ENCODE results near the gene WDR4. TPM values are rescaled to one million over a fixed set of nuclear protein-coding genes. Genes with fewer than 3 reads are reported as not detected.

WDR4 gene
- total and polyA plus RNA-seq, 9 of the 15 experiments (the other 6 are each of a cell fraction or from before 2014, with no cell fraction given): 5.4 to 95.4 (median 32.1) TPM

DNA sequence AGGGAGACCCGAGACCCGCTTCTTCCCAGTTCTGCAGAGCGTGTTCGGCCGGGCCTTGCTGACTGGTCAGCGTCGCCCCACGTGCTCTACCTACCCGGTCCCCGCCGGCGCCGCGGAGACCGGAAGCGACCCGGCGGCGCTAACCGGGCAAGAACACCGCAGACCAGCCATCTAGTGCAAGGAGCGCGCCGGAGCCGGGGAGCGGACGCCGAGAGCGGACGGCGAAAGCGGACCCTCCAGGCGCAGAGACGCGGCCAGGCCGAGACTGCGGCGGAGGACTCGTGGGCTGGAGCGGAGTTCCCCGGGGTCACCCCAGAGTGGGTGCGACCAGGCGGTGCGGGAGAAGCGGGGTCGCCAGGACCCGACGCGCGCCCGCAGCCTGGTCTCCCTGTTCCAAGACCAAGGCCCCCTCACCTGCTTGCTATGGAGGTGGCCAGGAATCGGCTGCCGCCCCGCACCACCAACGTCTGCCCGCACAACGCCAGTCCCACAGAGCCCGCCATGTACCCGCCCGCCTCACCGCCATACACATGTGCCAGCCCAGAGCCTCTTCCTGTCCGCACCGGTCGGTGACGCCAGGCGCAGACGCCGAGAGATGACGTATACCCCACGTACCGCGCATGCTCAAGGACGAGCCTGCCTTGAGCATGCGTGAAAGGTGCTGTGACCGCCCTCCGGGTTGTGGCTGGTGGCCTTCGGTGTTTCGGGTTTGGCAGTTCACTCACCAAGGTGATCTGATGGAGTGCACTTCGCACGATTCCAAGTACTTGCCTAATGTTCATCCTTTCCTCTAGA lies at the start of gene WDR4 (continued):
- peak; percentile 93 for TF ChIP-seq JUND (IDR thresholded peaks at IDR 0.05; ENCODE audit: borderline replicate concordance, low read depth, low read length)
- peak; percentile 81; the same call in 2 of the 3 replicates for TF ChIP-seq JUND (tag; IDR thresholded peaks at IDR 0.05; ENCODE audit: borderline replicate concordance, low read depth, low read length)
- TF ChIP-seq ZNF311 (CRISPR knock-in tag; IDR thresholded peaks at IDR 0.05): no peak
- TF ChIP-seq, protein P1, sequence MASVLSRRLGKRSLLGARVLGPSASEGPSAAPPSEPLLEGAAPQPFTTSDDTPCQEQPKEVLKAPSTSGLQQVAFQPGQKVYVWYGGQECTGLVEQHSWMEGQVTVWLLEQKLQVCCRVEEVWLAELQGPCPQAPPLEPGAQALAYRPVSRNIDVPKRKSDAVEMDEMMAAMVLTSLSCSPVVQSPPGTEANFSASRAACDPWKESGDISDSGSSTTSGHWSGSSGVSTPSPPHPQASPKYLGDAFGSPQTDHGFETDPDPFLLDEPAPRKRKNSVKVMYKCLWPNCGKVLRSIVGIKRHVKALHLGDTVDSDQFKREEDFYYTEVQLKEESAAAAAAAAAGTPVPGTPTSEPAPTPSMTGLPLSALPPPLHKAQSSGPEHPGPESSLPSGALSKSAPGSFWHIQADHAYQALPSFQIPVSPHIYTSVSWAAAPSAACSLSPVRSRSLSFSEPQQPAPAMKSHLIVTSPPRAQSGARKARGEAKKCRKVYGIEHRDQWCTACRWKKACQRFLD (CRISPR knock-in tag; IDR thresholded peaks at IDR 0.05): peak; percentile 62
- TF ChIP-seq ZNF384 (IDR thresholded peaks at IDR 0.05; ENCODE audit: low read depth, low read length): peak; percentile 24; the same call in 1 of the 2 replicates
- TF ChIP-seq NR2F6 (CRISPR knock-in tag; IDR thresholded peaks at IDR 0.05): peak; percentile 71; the same call in 1 of the 2 replicates
- TF ChIP-seq NONO (IDR thresholded peaks at IDR 0.05; ENCODE audit: low read depth in 2 of 2, low read length in 1 of 2): peak; percentile 81 to 94; a peak in 3 of 4 replicates
- TF ChIP-seq ZNF668 (CRISPR knock-in tag; IDR thresholded peaks at IDR 0.05): no peak
- TF ChIP-seq ZBTB34 (CRISPR knock-in tag; IDR thresholded peaks at IDR 0.05): no peak
- TF ChIP-seq KDM4B (IDR thresholded peaks at IDR 0.05; ENCODE audit: borderline replicate concordance in 2 of 2, low read depth in 1 of 2): no peak
- no peak for TF ChIP-seq CEBPB (tag; IDR thresholded peaks at IDR 0.05)
- TF ChIP-seq, protein P2, sequence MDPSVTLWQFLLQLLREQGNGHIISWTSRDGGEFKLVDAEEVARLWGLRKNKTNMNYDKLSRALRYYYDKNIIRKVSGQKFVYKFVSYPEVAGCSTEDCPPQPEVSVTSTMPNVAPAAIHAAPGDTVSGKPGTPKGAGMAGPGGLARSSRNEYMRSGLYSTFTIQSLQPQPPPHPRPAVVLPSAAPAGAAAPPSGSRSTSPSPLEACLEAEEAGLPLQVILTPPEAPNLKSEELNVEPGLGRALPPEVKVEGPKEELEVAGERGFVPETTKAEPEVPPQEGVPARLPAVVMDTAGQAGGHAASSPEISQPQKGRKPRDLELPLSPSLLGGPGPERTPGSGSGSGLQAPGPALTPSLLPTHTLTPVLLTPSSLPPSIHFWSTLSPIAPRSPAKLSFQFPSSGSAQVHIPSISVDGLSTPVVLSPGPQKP (CRISPR knock-in tag; IDR thresholded peaks at IDR 0.05): no peak
- TF ChIP-seq ZNF408 (CRISPR knock-in tag; IDR thresholded peaks at IDR 0.05; ENCODE audit: low read depth): no peak
- TF ChIP-seq, protein P3, sequence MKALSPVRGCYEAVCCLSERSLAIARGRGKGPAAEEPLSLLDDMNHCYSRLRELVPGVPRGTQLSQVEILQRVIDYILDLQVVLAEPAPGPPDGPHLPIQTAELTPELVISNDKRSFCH (CRISPR knock-in tag; IDR thresholded peaks at IDR 0.05): no peak
- TF ChIP-seq, protein P3 (tag; IDR thresholded peaks at IDR 0.05): peak; percentile 78
- TF ChIP-seq MCM7 (IDR thresholded peaks at IDR 0.05): no peak
- peak; percentile 95 for TF ChIP-seq PHF8 (IDR thresholded peaks at IDR 0.05; ENCODE audit: borderline replicate concordance, low read length)
- TF ChIP-seq SMARCC2 (IDR thresholded peaks at IDR 0.05; ENCODE audit: low read depth): no peak
- TF ChIP-seq ZNF212 (CRISPR knock-in tag; IDR thresholded peaks at IDR 0.05): peak; percentile 30; the same call in 1 of the 2 replicates
- TF ChIP-seq CHAMP1 (IDR thresholded peaks at IDR 0.05): no peak; the same call in 1 of the 2 replicates
- TF ChIP-seq ATF1 (CRISPR knock-in tag; IDR thresholded peaks at IDR 0.05): peak; percentile 98
- TF ChIP-seq ATF1 (tag; IDR thresholded peaks at IDR 0.05): peak; percentile 100
